B cell (primary cell): ENCODE results near the gene HMGXB3. TPM values are rescaled to one million over a fixed set of nuclear protein-coding genes. Genes with fewer than 3 reads are reported as not detected.

Experiments used
- ATAC-seq: fragments of 200-7000 bp; cut with Tn5 transposase; one replicate; pipeline ENCODE4 v1.10.0; 2021; ENCODE audit warnings: low read depth, mild to moderate bottlenecking, moderate number of reproducible peaks, moderate library complexity
- CTCF ChIA-PET: fragments of 350-600 bp; sonication (Branson Sonifier 250); formaldehyde crosslinking; loops from one replicate; lab custom pipeline; 2021; ENCODE audit warnings: antibody characterized with exemption, inconsistent platforms; lab: Charles Lee
- POLR2A ChIA-PET: fragments of 350-600 bp; sonication (Branson Sonifier 250); formaldehyde crosslinking; loops from one replicate; lab custom pipeline; 2021; ENCODE audit warnings: antibody characterized with exemption; lab: Charles Lee
- DNase-seq: peaks from one replicate; pipeline ENCODE4 v3.0.0; 2013
- H2AFZ ChIP-seq: 2 replicates; pipeline ENCODE4 v1.6.1; 2012; ENCODE audit warnings: mild to moderate bottlenecking, low read depth, low read length; ENCODE audit not compliant: insufficient read depth, poor library complexity, severe bottlenecking
- H3K27ac ChIP-seq, 2 donors: 1 replicate in 1 of 2; 2 replicates in 1 of 2; pipeline ENCODE4 v1.5.1; 2012 to 2013; ENCODE audit warnings: low read length in 2 of 2, mild to moderate bottlenecking in 2 of 2, moderate library complexity in 1 of 2
- H3K27me3 ChIP-seq, 4 experiments: fragments of 200-600 bp in 1 of 4; sonication (generic) in 1 of 4; replicated peaks in 1 of 4; 1 replicate in 2 of 4; 2 replicates in 2 of 4; pipeline versions ENCODE4 v1.6.1 to v1.7.0; 2013 to 2016; ENCODE audit warnings: low read length in 3 of 4, mild to moderate bottlenecking in 2 of 4, mixed read lengths in 1 of 4, moderate library complexity in 1 of 4; ENCODE audit not compliant: insufficient read depth in 4 of 4, control insufficient read depth in 3 of 4; ENCODE audit errors: control extremely low read depth in 1 of 4
- H3K36me3 ChIP-seq, 2 experiments: replicated peaks in 1 of 2; 1 replicate in 1 of 2; 2 replicates in 1 of 2; pipeline versions ENCODE4 v1.6.1 to v1.7.1; 2013; ENCODE audit warnings: low read length in 1 of 2; ENCODE audit not compliant: insufficient read depth in 2 of 2, control insufficient read depth in 1 of 2; ENCODE audit errors: control extremely low read depth in 1 of 2, extremely low read depth in 1 of 2
- H3K4me1 ChIP-seq, 2 donors: fragments of 200-600 bp in 1 of 2; sonication (generic) in 1 of 2; 1 replicate in 1 of 2; 2 replicates in 1 of 2; pipeline versions ENCODE4 v1.5.1 to v1.6.1; 2013 to 2017; ENCODE audit warnings: low read length in 2 of 2; ENCODE audit not compliant: control insufficient read depth in 2 of 2, insufficient read depth in 2 of 2
- H3K4me2 ChIP-seq: replicated peaks from 2 replicates; pipeline ENCODE3; 2012; ENCODE audit warnings: mild to moderate bottlenecking, low read depth, low read length; ENCODE audit not compliant: poor library complexity, severe bottlenecking
- H3K4me3 ChIP-seq, 5 experiments: fragments of 200-600 bp in 1 of 5; sonication (generic) in 1 of 5; 1 replicate in 3 of 5; 2 replicates in 2 of 5; pipeline versions ENCODE4 v1.5.1 to v1.7.0; 2011 to 2016; ENCODE audit warnings: low read length in 4 of 5, mild to moderate bottlenecking in 4 of 5, low read depth in 2 of 5, control low read depth in 1 of 5, moderate library complexity in 1 of 5; ENCODE audit not compliant: insufficient read depth in 1 of 5; ENCODE audit errors: control extremely low read depth in 1 of 5, extremely low read depth in 1 of 5
- H3K79me2 ChIP-seq: fragments of 200-600 bp; sonication (generic); one replicate; pipeline ENCODE4 v1.6.0; 2016; ENCODE audit warnings: low read length; ENCODE audit not compliant: control insufficient read depth, insufficient read depth
- H3K9ac ChIP-seq: fragments of 200-600 bp; sonication (generic); 2 replicates; pipeline ENCODE4 v1.6.1; 2017; ENCODE audit warnings: mild to moderate bottlenecking, low read length, moderate library complexity
- H3K9me3 ChIP-seq, 3 donors: one replicate each; pipeline versions ENCODE4 v1.6.1 to v1.7.1; 2013; ENCODE audit warnings: low read length in 2 of 3; ENCODE audit not compliant: control insufficient read depth in 2 of 3, insufficient read depth in 1 of 3; ENCODE audit errors: control extremely low read depth in 1 of 3
- H4K20me1 ChIP-seq: 2 replicates; pipeline ENCODE4 v1.6.0; 2012; ENCODE audit warnings: mild to moderate bottlenecking, low read length; ENCODE audit not compliant: insufficient read depth, control insufficient read depth, poor library complexity, severe bottlenecking
- H3K27ac Mint-ChIP-seq: one replicate; pipeline ENCODE4 v1.8.0; 2021; ENCODE audit warnings: mixed read lengths
- H3K27me3 Mint-ChIP-seq: one replicate; pipeline ENCODE4 v1.8.0; 2021; ENCODE audit warnings: mixed read lengths
- H3K4me1 Mint-ChIP-seq: one replicate; pipeline ENCODE4 v1.8.0; 2021; ENCODE audit warnings: mixed read lengths
- H3K4me3 Mint-ChIP-seq: one replicate; pipeline ENCODE4 v1.8.0; 2021; ENCODE audit warnings: mixed read lengths
- H3K9me3 Mint-ChIP-seq: one replicate; pipeline ENCODE4 v1.8.0; 2022; ENCODE audit warnings: mixed read lengths; ENCODE audit not compliant: insufficient read depth
- CTCF ChIP-seq: fragments of 200-600 bp; IDR thresholded peaks from one replicate; pipeline ENCODE4 v1.8.0; 2022; ENCODE audit warnings: antibody characterized with exemption, mild to moderate bottlenecking
- EZH2 ChIP-seq: IDR thresholded peaks from 2 replicates; pipeline ENCODE4 v1.6.1; 2012; ENCODE audit warnings: borderline replicate concordance, low read depth, mild to moderate bottlenecking, moderate library complexity, low read length; ENCODE audit not compliant: insufficient read depth, poor library complexity, severe bottlenecking
- WGBS: methylation state at CpG from one replicate; pipeline ENCODE4 v1.1.5; 2013; ENCODE audit warnings: missing lambda C conversion rate; ENCODE audit not compliant: insufficient coverage; 5-methylcytosine and 5-hydroxymethylcytosine counted together
- intact Hi-C: fragments of 100-400 bp; cut with micrococcal nuclease; formaldehyde crosslinking; loops from one replicate; pipeline ENCODE4 v1.10.0; 2022
- polyA plus RNA-seq: library from polyadenylated mRNA; depleted of rRNA; stranded (reverse); fragments of >200 nt; gene quantifications from 2 replicates; pipeline ENCODE4 v1.2.3, GENCODE V29; 2012
- total RNA-seq, 2 donors: library from RNA; stranded (reverse); fragments of 120-200 nt in 1 of 2; gene quantifications; 1 replicate in 1 of 2; 2 replicates in 1 of 2; pipeline versions ENCODE4 v1.2.3 to v1.2.4, GENCODE V29; 2013 to 2022

HMGXB3 gene
- total and polyA plus RNA-seq, 2 donors (not counting 1 experiment from before 2014, with no cell fraction given), result 28.5 to 35.7 TPM

GRCh38 chr5:150069672-150070627 is 69.4 kb downstream of the HMGXB3 start:
- Mint-ChIP-seq H3K4me1 (peaks cover 18% of the 10 kb centered on the region), H3K27me3 (no peaks in the 10 kb centered on the region), H3K27ac (no peak overlapping the region), H3K4me3 (no peak overlapping the region), H3K9me3 (no peaks in the 10 kb centered on the region)
- H3K27me3 ChIP-seq, result no peaks in the 10 kb centered on the region
- no peak overlapping the region for H3K4me3 ChIP-seq
- H2AFZ ChIP-seq, result no peak overlapping the region
- DNase-seq (no peak), ATAC-seq (no peak)
- POLR2A ChIA-PET, result no interaction called here
- WGBS, result 93% methylated on average over 13 of the region's 25 CpGs
- no peak overlapping the region for H3K9ac ChIP-seq
- H4K20me1 ChIP-seq, result no peaks in the 10 kb centered on the region
- no peak overlapping the region for H3K27ac ChIP-seq
- intact Hi-C loops, result no loop called here
- peaks cover 0 to 7% (median 3%) of the 10 kb centered on the region in 3 donors for H3K9me3 ChIP-seq
- CTCF ChIA-PET, result no interaction called here
- TF ChIP-seq EZH2 (no peak), CTCF (no peak)
- no peaks in the 10 kb centered on the region for H3K36me3 ChIP-seq
- H3K79me2 ChIP-seq, result no peaks in the 10 kb centered on the region
- H3K4me1 ChIP-seq, result peaks cover 0 to 22% of the 10 kb centered on the region in 2 donors
- H3K4me2 ChIP-seq, result no peak overlapping the region

- no peaks in the 10 kb centered on the region for H4K20me1 ChIP-seq
- H3K36me3 ChIP-seq, result no peaks in the 10 kb centered on the region
- no peak for ATAC-seq
- Mint-ChIP-seq H3K27ac (no peak overlapping the region), H3K27me3 (no peaks in the 10 kb centered on the region), H3K4me3 (no peak overlapping the region), H3K9me3 (no peaks in the 10 kb centered on the region), H3K4me1 (peaks cover 18% of the 10 kb centered on the region)
- H3K9me3 ChIP-seq, result peaks cover 0 to 7% (median 3%) of the 10 kb centered on the region in 3 donors
- 83% methylated on average over 2 of the region's 3 CpGs for WGBS
- H3K27ac ChIP-seq, result no peak overlapping the region
- no peak overlapping the region for H2AFZ ChIP-seq
- H3K9ac ChIP-seq, result no peak overlapping the region
- H3K4me3 ChIP-seq, result no peak overlapping the region
- TF ChIP-seq CTCF (no peak), EZH2 (no peak)
- ChIA-PET CTCF (no interaction called here), POLR2A (no interaction called here)
- no peaks in the 10 kb centered on the region for H3K79me2 ChIP-seq
- H3K27me3 ChIP-seq, result no peaks in the 10 kb centered on the region
- H3K4me1 ChIP-seq, result peaks cover 0 to 19% of the 10 kb centered on the region in 2 donors
- intact Hi-C loops, result no loop called here
- H3K4me2 ChIP-seq, result no peak overlapping the region
- no peak for DNase-seq
Observed at GRCh38 chr5:150070821-150071220, 70.3 kb downstream of the HMGXB3 start.
